ENCODE results near the gene MAB21L3. TPM values are rescaled to one million over a fixed set of nuclear protein-coding genes. Genes with fewer than 3 reads are reported as not detected.
A peak's percentile ranks its signal among the peaks of the same experiment; 100 is the strongest.

MAB21L3 gene
- total RNA-seq, 4 donors from 2014 or later = under 0.01 to 0.17 (median 0.11) TPM; not detected in 1

- H3K36me3 ChIP-seq = no peaks in the 10 kb centered on the region
- intact Hi-C loops (cut with DNase I) = no loop called here
- TF ChIP-seq POLR2AphosphoS5 (IDR thresholded peaks at IDR 0.05) (no peak), CTCF (IDR thresholded peaks at IDR 0.05) (no peak), EP300 (IDR thresholded peaks at IDR 0.05) (no peak), POLR2A (IDR thresholded peaks at IDR 0.05; ENCODE audit: low read depth) (no peak)
- H3K27ac ChIP-seq (replicated peaks in 1 of 4) = no peak overlapping the region
- H3K4me1 ChIP-seq = no peaks in the 10 kb centered on the region
- no peak overlapping the region for H3K4me3 ChIP-seq
- H3K27me3 ChIP-seq = peaks cover 0 to 14% (median 0%) of the 10 kb centered on the region in 4 donors
- H3K9me3 ChIP-seq = no peaks in the 10 kb centered on the region
- DNase-seq (ENCODE audit: extremely low spot score) = peak; percentile 50
Measured at GRCh38 chr1:116130356-116130755, 19.2 kb downstream of the MAB21L3 start.

GRCh38 chr1:116131170-116131569, 20.0 kb downstream of the MAB21L3 start:
- no peak overlapping the region for H3K27ac ChIP-seq (replicated peaks in 1 of 4)
- peaks cover 0 to 14% (median 0%) of the 10 kb centered on the region in 4 donors for H3K27me3 ChIP-seq
- no peak overlapping the region for H3K4me3 ChIP-seq
- no peaks in the 10 kb centered on the region for H3K9me3 ChIP-seq
- no peaks in the 10 kb centered on the region for H3K36me3 ChIP-seq
- WGBS = 92% methylated on average over 4 of the region's 4 CpGs
- DNase-seq (ENCODE audit: extremely low spot score) = no peak
- TF ChIP-seq POLR2AphosphoS5 (IDR thresholded peaks at IDR 0.05) = no peak
- TF ChIP-seq EP300 (IDR thresholded peaks at IDR 0.05) = no peak
- TF ChIP-seq POLR2A (IDR thresholded peaks at IDR 0.05; ENCODE audit: low read depth) = no peak
- no peak for TF ChIP-seq CTCF (IDR thresholded peaks at IDR 0.05)
- H3K4me1 ChIP-seq = no peaks in the 10 kb centered on the region
- intact Hi-C loops (cut with DNase I) = no loop called here

DNA sequence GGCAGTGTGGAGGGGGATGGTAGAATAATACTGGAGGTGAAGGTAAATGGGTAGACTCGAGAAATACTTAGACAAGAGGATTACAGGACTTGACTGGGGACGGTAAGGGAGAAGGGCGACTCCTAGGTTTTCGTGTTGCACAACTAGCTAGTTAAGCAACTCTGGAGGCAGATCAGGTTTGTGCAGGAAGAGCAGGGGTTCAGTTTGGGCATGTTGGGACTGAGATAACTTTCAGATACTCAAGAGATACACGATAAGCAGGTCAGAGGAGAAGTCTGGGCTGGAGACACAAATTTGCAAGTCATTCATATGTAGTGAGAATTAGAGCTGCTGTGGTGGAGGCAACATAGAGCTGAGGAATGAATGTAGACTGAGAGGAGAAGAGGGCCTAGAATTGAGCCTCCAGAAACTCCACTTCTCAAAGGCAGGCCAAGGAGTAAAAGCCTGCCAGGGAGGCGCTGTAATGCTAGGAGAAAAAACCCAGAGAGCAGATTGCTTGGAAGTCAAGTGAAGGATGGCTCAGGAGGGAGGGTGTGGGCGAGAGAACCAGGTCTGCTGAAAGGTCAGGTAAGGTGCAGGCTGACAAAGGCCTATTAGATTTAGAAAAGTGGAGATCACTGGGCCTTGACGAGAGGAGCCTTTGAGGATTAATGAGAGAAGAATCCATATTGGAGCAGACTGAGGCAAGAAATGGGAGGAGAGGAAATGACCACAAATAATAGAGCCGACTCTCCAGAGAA, 20.8 kb downstream of the MAB21L3 start:
- 68% methylated on average over 9 of the region's 9 CpGs for WGBS
- no peak overlapping the region for H3K4me3 ChIP-seq
- H3K36me3 ChIP-seq = no peaks in the 10 kb centered on the region
- DNase-seq (ENCODE audit: extremely low spot score) = no peak
- H3K4me1 ChIP-seq = no peaks in the 10 kb centered on the region
- H3K9me3 ChIP-seq = no peaks in the 10 kb centered on the region
- H3K27ac ChIP-seq (replicated peaks in 1 of 4) = no peak overlapping the region
- TF ChIP-seq CTCF (IDR thresholded peaks at IDR 0.05) (no peak), EP300 (IDR thresholded peaks at IDR 0.05) (no peak), POLR2AphosphoS5 (IDR thresholded peaks at IDR 0.05) (no peak), POLR2A (IDR thresholded peaks at IDR 0.05; ENCODE audit: low read depth) (no peak)
- intact Hi-C loops (cut with DNase I) = no loop called here
- peaks cover 0 to 14% (median 0%) of the 10 kb centered on the region in 4 donors for H3K27me3 ChIP-seq

- DNase-seq (ENCODE audit: extremely low spot score) = peak; percentile 68
- no peaks in the 10 kb centered on the region for H3K36me3 ChIP-seq
- H3K27ac ChIP-seq (replicated peaks in 1 of 4) = no peak overlapping the region
- H3K4me1 ChIP-seq = peaks cover 0 to 2% (median 0%) of the 10 kb centered on the region in 4 donors
- no peak overlapping the region for H3K4me3 ChIP-seq
- TF ChIP-seq EP300 (IDR thresholded peaks at IDR 0.05) (no peak), POLR2A (IDR thresholded peaks at IDR 0.05; ENCODE audit: low read depth) (no peak), POLR2AphosphoS5 (IDR thresholded peaks at IDR 0.05) (no peak), CTCF (IDR thresholded peaks at IDR 0.05) (no peak)
- WGBS = 71% methylated on average over 8 of the region's 8 CpGs
- H3K27me3 ChIP-seq = peaks cover 0 to 5% (median 0%) of the 10 kb centered on the region in 4 donors
- H3K9me3 ChIP-seq = no peaks in the 10 kb centered on the region
- intact Hi-C loops (cut with DNase I) = no loop called here
Measured at GRCh38 chr1:116133696-116134475, 22.7 kb downstream of the MAB21L3 start.

Measured in esophagus muscularis mucosa (tissue), 4 donors.